Lower leg skin (tissue), 4 donors: ENCODE measurements around the gene CALCOCO1. TPM values are rescaled to one million over a fixed set of nuclear protein-coding genes. Genes with fewer than 3 reads are reported as not detected.

Source experiments
- DNase-seq, 2 donors: peaks; one replicate each; pipeline ENCODE4 v3.0.0-alpha.2; 2019; ENCODE audit warnings: low spot score in 2 of 2
- H3K4me3 ChIP-seq: fragments of 200-600 bp; sonication (generic); 2 replicates; pipeline ENCODE4 v1.5.1; 2017; ENCODE audit warnings: mild to moderate bottlenecking, low read depth; ENCODE audit not compliant: poor library complexity, severe bottlenecking
- CTCF ChIP-seq, 3 donors: fragments of 450-650 bp; IDR thresholded peaks; one replicate each; pipeline ENCODE4 v1.5.1; 2016; ENCODE audit warnings: antibody characterized with exemption in 3 of 3, mild to moderate bottlenecking in 3 of 3, moderate library complexity in 2 of 3
- POLR2A ChIP-seq, 2 donors: fragments of 450-650 bp; IDR thresholded peaks; one replicate each; pipeline ENCODE4 v1.6.1; 2016 to 2017; ENCODE audit warnings: antibody characterized with exemption in 2 of 2, mild to moderate bottlenecking in 1 of 2, moderate library complexity in 1 of 2
- WGBS, 2 donors: methylation state at CpG; one replicate each; pipeline ENCODE4 v1.1.5; 2018; 5-methylcytosine and 5-hydroxymethylcytosine counted together
- intact Hi-C: fragments of 100-400 bp; cut with DNase I; formaldehyde crosslinking; loops from one replicate; pipeline ENCODE4 v1.15.0; 2023; ENCODE audit warnings: low total_unique reads
- total RNA-seq, 4 donors: library from RNA; depleted of rRNA; stranded (reverse); fragments of >200 nt; gene quantifications; one replicate each; pipeline ENCODE4 v1.1.0, GENCODE V29; 2016

The CALCOCO1 gene
- total RNA-seq, 4 donors from 2014 or later: 313 to 432 (median 391) TPM

- WGBS, 2 donors: 22 to 26% methylated on average over 24 of the region's 24 CpGs
- DNase-seq: no peak
- no peak overlapping the region for H3K4me3 ChIP-seq
- no peak for TF ChIP-seq CTCF (IDR thresholded peaks at IDR 0.05)
- no peak for TF ChIP-seq POLR2A (IDR thresholded peaks at IDR 0.05)
- intact Hi-C loops: no loop called here
Measured at GRCh38 chr12:53696655-53697331, 30.5 kb downstream of the CALCOCO1 start.

GRCh38 chr12:53696285-53696654 is 31.0 kb downstream of the CALCOCO1 start:
- peak in 1 of 2 donors; percentile 83 for DNase-seq
- WGBS, 2 donors: 5 to 9% methylated on average over 11 of the region's 11 CpGs
- TF ChIP-seq POLR2A (IDR thresholded peaks at IDR 0.05): no peak
- no peak for TF ChIP-seq CTCF (IDR thresholded peaks at IDR 0.05)
- intact Hi-C loops: no loop called here
- no peak overlapping the region for H3K4me3 ChIP-seq

- no peak overlapping the region for H3K4me3 ChIP-seq
- no peak for DNase-seq
- intact Hi-C loops: no loop called here
- 14 to 16% methylated on average over 36 to 57 of the region's 57 CpGs for WGBS, 2 donors
- TF ChIP-seq CTCF (IDR thresholded peaks at IDR 0.05): no peak
- TF ChIP-seq POLR2A (IDR thresholded peaks at IDR 0.05): no peak
Measured at GRCh38 chr12:53695152-53696145, 31.8 kb downstream of the CALCOCO1 start.

GRCh38 chr12:53694756-53695151 is 32.5 kb downstream of the CALCOCO1 start:
- no peak for TF ChIP-seq CTCF (IDR thresholded peaks at IDR 0.05)
- TF ChIP-seq POLR2A (IDR thresholded peaks at IDR 0.05): no peak
- no peak for DNase-seq
- no peak overlapping the region for H3K4me3 ChIP-seq
- 77 to 80% methylated on average over 16 of the region's 16 CpGs for WGBS, 2 donors
- intact Hi-C loops: no loop called here

GRCh38 chr12:53688134-53688533 is 39.1 kb downstream of the CALCOCO1 start:
- intact Hi-C loops: no loop called here
- H3K4me3 ChIP-seq: no peak overlapping the region
- no peak for TF ChIP-seq CTCF (IDR thresholded peaks at IDR 0.05)
- no peak for TF ChIP-seq POLR2A (IDR thresholded peaks at IDR 0.05)
- DNase-seq: no peak
- 87 to 89% methylated on average over 4 of the region's 4 CpGs for WGBS, 2 donors
